GM19193 (cell line): ENCODE data around the gene MADCAM1.

ENCODE experiments used
- POLR2A ChIP-seq: IDR thresholded peaks from 4 replicates; pipeline ENCODE4 v1.6.1; 2011; ENCODE audit not compliant: insufficient read depth, insufficient read length; ENCODE audit errors: extremely low read depth

MADCAM1 gene

DNA sequence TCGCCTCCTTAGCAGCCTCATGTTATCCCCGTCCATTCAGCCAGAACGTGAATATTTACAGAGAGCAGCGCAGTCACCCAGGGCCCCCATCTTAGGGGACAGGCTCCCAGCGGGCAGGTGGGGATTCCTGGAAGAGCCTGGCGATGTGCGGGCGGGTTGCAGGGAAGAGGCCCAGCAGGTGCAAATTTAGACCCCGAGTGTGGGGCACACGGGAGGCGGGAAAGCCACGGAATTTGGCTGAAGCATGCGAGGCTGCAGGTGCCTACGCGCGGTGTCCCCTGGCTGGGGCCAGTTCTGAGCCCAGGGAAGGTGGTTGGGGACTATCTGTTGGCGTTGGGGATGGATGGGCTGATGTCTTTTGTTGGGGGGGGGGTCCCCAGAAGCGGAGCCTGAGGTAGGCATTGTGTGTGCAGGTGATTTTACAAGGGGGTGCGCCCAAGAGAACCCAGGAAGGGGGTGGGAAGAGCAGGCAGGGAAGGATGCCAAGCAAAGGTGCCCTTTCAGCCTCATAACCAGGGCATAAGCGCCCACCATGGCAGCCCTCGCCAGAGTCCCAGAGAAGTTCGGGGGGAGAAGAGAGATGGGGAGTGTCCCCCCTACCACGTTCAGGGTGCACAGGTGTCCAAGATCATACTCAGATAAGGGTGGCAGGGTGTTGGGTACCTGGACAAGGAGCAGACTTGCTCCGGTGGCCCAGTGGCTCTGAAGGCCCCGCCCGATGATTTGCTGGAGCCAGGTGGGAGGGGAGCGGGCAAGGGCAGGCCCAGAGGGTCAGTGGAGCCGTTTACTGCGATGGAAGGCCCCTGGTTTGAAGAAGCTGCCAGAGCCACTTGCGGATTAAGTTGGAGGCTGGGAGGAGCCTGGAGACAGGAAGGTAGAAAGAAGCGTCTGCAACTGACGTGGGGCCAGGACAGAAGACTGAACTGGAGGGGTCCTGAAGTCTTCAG, 12.2 kb downstream of the MADCAM1 start:
- no peak for TF ChIP-seq POLR2A

DNA sequence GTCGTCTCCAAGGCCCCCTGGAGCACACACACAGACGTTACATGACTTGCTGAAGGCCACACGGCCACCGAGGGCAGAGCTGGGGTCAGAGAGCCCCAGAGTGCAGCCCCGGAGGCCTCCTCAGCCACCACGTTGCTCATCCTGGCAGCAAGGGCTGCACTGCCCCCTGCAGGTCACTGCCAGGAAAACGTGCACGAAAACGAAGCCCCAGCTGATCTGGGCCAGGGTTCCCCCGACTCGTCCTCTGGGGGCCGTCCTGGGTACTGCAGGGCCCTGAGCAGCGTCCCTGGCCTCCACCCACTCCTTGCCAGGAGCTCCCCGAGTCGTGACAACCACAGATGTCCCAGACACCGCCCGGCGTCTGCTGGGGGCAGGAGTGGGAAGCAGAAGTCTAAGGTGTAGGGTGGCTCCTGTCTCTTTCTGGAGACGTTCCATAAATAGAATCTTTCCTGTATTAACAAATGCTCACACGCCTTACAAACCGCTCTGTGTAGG, 14.4 kb downstream of the MADCAM1 start:
- TF ChIP-seq POLR2A = peak; percentile 25

DNA sequence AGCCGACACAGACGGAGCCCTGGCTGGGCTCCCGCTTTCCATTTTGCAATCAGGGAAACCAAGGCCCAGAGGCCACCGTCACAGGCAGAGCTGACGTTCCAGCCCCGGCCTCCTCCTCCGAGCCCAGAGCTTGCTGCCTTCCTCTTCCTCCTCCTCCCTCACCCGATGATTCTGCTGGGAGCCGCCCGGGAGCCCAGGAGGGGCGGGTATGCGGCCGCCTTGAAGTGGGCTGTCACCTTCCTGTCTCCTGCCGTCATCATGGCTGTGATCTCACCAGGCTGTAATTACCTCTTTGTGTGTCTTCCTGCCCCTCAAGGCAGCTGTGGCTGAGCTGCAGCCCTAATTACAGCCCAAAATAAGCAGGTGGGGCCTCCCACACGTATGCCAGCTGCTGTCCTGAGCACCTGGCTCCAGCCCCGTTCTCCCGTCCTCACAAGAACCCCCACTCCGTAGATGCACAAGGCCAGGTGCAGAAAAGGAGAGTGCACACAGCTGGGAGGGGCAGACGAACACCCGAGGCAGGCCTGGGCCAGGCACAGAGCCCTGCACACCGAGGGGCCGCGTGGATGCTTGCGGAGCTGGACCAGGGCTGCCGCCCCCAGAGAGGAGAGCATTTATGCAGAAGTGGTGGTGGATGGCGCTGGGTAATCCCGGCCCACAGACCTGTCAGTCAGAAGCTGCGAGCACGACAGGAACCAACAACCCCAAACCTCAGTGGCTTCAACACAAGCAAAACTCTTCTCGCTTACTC, 15.0 kb downstream of the MADCAM1 start:
- no peak for TF ChIP-seq POLR2A

- TF ChIP-seq POLR2A = no peak
Observed at GRCh38 chr19:512547-513365, 16.5 kb downstream of the MADCAM1 start.

GRCh38 chr19:513368-514165, 17.3 kb downstream of the MADCAM1 start:
- no peak for TF ChIP-seq POLR2A

DNA sequence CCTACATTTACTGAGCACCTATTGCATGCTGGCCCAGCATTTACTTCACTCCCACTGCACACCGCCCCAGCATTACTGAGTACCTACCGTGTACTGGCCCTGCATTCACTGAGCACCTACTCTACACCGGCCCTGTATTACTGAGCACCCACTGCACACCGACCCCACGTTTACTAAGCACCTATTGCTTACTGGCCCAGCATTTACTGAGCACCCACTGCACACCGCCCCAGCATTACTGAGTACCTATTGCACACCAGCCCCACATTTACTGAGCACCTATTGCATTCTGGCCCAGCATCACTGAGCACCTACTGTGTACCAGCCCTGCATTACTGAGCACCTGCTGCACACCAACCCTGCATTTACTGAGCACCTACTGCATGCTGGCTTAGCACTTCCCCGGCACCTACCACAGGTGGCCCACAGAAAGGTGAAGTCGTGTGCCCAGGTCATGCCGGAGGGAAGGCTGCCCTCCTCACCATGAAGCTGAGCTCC, 17.9 kb downstream of the MADCAM1 start:
- no peak for TF ChIP-seq POLR2A

DNA sequence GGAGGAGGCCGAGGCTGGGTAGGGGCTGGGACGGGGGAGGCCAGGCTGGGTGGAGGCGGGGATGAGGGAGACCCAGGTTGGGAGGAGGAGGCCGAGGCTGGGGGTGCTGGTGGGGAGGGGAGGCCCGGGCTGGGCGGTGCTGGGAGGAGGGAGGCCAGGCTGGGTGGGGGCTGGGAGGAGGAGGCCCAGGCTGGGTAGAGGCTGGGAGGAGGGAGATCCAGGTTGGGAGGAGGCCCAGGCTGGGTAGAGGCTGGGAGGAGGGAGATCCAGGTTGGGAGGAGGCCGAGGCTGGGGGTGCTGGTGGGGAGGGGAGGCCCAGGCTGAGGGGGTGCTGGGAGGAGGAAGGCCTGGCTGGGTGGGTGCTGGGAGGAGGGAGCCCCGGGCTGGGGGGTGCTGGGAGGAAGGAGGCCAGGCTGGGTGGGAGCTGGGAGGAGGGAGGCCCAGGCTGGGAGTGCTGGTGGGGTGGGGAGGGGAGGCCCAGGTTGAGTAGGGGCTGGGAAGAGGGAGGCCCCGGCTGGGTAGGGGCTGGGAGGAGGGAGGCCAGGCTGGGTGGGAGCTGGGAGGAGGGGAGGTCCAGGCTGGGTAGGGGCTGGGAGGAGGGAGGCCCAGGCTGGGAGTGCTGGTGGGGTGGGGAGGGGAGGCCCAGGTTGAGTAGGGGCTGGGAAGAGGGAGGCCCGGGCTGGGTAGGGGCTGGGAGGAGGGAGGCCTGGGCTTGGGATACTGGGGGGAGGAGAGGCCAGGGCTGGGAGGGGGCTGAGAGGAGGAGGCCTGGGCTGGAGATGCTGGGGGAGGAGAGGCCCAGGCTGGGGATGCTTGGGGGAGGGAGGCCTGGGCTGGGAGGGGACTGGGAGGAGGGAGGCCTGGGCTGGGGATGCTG, 21.7 kb downstream of the MADCAM1 start:
- TF ChIP-seq POLR2A = no peak

GRCh38 chr19:518598-519231, 22.4 kb downstream of the MADCAM1 start:
- no peak for TF ChIP-seq POLR2A

GRCh38 chr19:519449-519865, 23.2 kb downstream of the MADCAM1 start:
- no peak for TF ChIP-seq POLR2A

- TF ChIP-seq POLR2A = no peak
Observed at GRCh38 chr19:522726-523125, 26.4 kb downstream of the MADCAM1 start.

DNA sequence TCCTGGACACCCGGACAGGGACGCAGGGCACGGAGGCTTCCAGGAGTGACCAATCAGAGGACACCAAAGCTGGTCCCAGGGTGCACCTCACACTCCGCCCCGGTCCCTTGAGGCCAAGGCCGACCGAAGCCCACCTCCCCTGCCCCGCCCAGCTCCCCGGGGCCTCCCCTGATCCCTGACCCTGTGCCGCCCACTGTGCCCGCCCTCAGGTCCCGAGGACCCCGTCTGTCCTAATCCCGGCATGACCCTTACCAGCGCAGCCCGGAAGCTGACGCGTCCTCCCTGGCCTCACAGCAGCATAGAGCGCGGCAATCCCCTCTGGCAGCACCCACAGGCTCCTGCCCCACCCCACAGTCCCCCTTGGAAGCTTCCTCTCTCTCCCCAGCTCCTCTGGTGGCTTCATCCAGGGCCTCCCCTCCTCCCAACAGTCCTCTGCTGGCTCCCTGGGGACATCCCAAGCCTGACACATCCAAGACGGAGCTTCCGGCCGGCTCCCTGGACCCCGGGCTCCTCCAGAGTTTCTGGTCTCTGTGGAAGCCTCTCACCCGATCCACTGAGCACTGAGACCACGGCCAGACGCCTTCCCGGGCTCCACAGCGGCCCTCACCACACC, 27.9 kb downstream of the MADCAM1 start:
- no peak for TF ChIP-seq POLR2A

DNA sequence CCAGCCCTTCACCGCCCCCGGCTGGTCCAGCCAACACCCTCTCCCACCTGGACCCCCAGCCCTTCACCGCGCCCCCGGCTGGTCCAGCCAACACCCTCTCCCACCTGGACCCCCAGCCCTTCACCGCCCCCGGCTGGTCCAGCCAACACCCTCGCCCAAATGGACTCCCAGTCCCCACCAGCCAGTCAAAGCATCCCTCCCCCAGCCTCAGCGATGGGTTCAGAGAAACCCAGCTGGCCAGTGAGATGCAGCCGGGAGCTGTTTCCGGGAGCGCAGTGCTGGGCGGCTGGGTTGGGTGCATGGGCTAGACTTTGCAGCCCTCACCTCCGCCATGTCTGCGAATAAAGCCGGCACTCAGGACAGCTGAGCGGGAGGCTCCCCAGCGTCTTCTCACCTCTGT, 28.7 kb downstream of the MADCAM1 start:
- TF ChIP-seq POLR2A = no peak
